IMR-90 (cell line): Measurements from ENCODE around the gene PALM. TPM values are rescaled to one million over a fixed set of nuclear protein-coding genes. Genes with fewer than 3 reads are reported as not detected.

Experiments used
- ATAC-seq: fragments of 200-7000 bp; cut with Tn5 transposase; 2 replicates; pipeline ENCODE4 v1.9.1; 2020; ENCODE audit warnings: low read depth, mild to moderate bottlenecking, moderate library complexity
- BruUV-seq: library from RNA; stranded (reverse); fragments of 400-500 nt; replicated peaks from 2 replicates; lab custom pipeline; 2021; lab: Mats Ljungman, UMichigan
- CTCF ChIA-PET: fragments of 300-600 bp; formaldehyde crosslinking; extraction: SDS; loops from one replicate; lab custom pipeline; 2021; ENCODE audit warnings: antibody characterized with exemption; lab: Yijun Ruan, JAX
- POLR2A ChIA-PET: fragments of 300-600 bp; sonication (Branson Sonifier 250); formaldehyde crosslinking; loops from one replicate; lab custom pipeline; 2022; ENCODE audit warnings: antibody characterized with exemption; ENCODE audit not compliant: unreplicated experiment; lab: Charles Lee
- DNase-seq: peaks from one replicate; pipeline ENCODE4 v3.0.0; 2013
- H2AFZ ChIP-seq: replicated peaks from 2 replicates; pipeline ENCODE3; 2013; ENCODE audit warnings: low read length, mild to moderate bottlenecking; ENCODE audit not compliant: poor library complexity
- H2AK5ac ChIP-seq: 2 replicates; pipeline ENCODE4 v1.6.1; 2013; ENCODE audit warnings: low read depth, low read length, inconsistent platforms
- H2AK9ac ChIP-seq: replicated peaks from 2 replicates; pipeline ENCODE3; 2013; ENCODE audit warnings: mild to moderate bottlenecking, low read depth, low read length, moderate library complexity; ENCODE audit not compliant: poor library complexity
- H2BK120ac ChIP-seq: 2 replicates; pipeline ENCODE4 v1.6.1; 2013; ENCODE audit warnings: low read depth, low read length, inconsistent platforms
- H2BK15ac ChIP-seq: 3 replicates; pipeline ENCODE4 v1.6.1; 2013; ENCODE audit warnings: low read depth, low read length, inconsistent platforms
- H2BK20ac ChIP-seq: 2 replicates; pipeline ENCODE4 v1.6.1; 2013; ENCODE audit warnings: low read depth, mild to moderate bottlenecking, inconsistent platforms, low read length, moderate library complexity
- H2BK5ac ChIP-seq: 2 replicates; pipeline ENCODE4 v1.6.1; 2013; ENCODE audit warnings: mild to moderate bottlenecking, low read depth, low read length, inconsistent platforms; ENCODE audit not compliant: poor library complexity, severe bottlenecking
- H3K14ac ChIP-seq: replicated peaks from 2 replicates; pipeline ENCODE4 v1.6.1; 2013; ENCODE audit warnings: low read depth, low read length, inconsistent platforms
- H3K18ac ChIP-seq: 2 replicates; pipeline ENCODE4 v1.6.1; 2013; ENCODE audit warnings: low read depth, low read length, control low read depth
- H3K23ac ChIP-seq: 2 replicates; pipeline ENCODE4 v1.6.1; 2013; ENCODE audit warnings: low read depth, low read length, inconsistent platforms
- H3K27ac ChIP-seq: 2 replicates; pipeline ENCODE4 v1.5.1; 2013; ENCODE audit warnings: mild to moderate bottlenecking, control low read depth, low read length; ENCODE audit not compliant: insufficient read depth
- H3K27me3 ChIP-seq: 2 replicates; pipeline ENCODE4 v1.6.1; 2013; ENCODE audit warnings: low read length; ENCODE audit not compliant: control insufficient read depth, insufficient read depth
- H3K36me3 ChIP-seq: 2 replicates; pipeline ENCODE4 v1.6.1; 2013; ENCODE audit warnings: low read length, mixed read lengths; ENCODE audit not compliant: control insufficient read depth, insufficient read depth
- H3K4ac ChIP-seq: 2 replicates; pipeline ENCODE4 v1.6.1; 2013; ENCODE audit warnings: low read depth, low read length, inconsistent platforms
- H3K4me1 ChIP-seq: 2 replicates; pipeline ENCODE4 v1.6.1; 2013; ENCODE audit warnings: low read length, mixed read lengths; ENCODE audit not compliant: control insufficient read depth, insufficient read depth
- H3K4me2 ChIP-seq: 2 replicates; pipeline ENCODE4 v1.6.1; 2013; ENCODE audit warnings: low read depth, mild to moderate bottlenecking, control low read depth, low read length, moderate library complexity
- H3K4me3 ChIP-seq: 2 replicates; pipeline ENCODE4 v1.5.1; 2013; ENCODE audit warnings: low read depth, mild to moderate bottlenecking, control low read depth, low read length, moderate library complexity; ENCODE audit not compliant: insufficient read depth
- H3K56ac ChIP-seq: 2 replicates; pipeline ENCODE4 v1.6.1; 2013; ENCODE audit warnings: low read length, inconsistent platforms; ENCODE audit not compliant: insufficient read depth; ENCODE audit errors: extremely low read depth
- H3K79me1 ChIP-seq, 2 experiments: 2 replicates each; pipeline ENCODE4 v1.6.1; 2013; ENCODE audit warnings: low read length in 2 of 2, inconsistent platforms in 1 of 2, low read depth in 1 of 2
- H3K9ac ChIP-seq: 2 replicates; pipeline ENCODE4 v1.6.1; 2013; ENCODE audit warnings: low read depth, low read length, control low read depth
- H3K9me1 ChIP-seq: 2 replicates; pipeline ENCODE4 v1.6.1; 2013; ENCODE audit warnings: low read length, inconsistent platforms; ENCODE audit not compliant: insufficient read depth
- H3K9me3 ChIP-seq: 2 replicates; pipeline ENCODE4 v1.6.1; 2013; ENCODE audit warnings: low read length; ENCODE audit not compliant: control insufficient read depth, insufficient read depth
- H4K20me1 ChIP-seq: 2 replicates; pipeline ENCODE4 v1.6.1; 2013; ENCODE audit warnings: low read length, inconsistent platforms; ENCODE audit not compliant: insufficient read depth
- H4K5ac ChIP-seq: 2 replicates; pipeline ENCODE4 v1.6.1; 2013; ENCODE audit warnings: mild to moderate bottlenecking, low read depth, low read length, control low read depth
- H4K8ac ChIP-seq, 2 experiments: 2 replicates each; pipeline ENCODE4 v1.6.1; 2013; ENCODE audit warnings: low read depth in 2 of 2, low read length in 2 of 2, control low read depth in 1 of 2, inconsistent platforms in 1 of 2
- H4K91ac ChIP-seq: 2 replicates; pipeline ENCODE4 v1.6.1; 2013; ENCODE audit warnings: low read depth, low read length, inconsistent platforms; ENCODE audit not compliant: insufficient read depth
- BHLHE40 ChIP-seq: fragments of 150-350 bp; IDR thresholded peaks from 2 replicates; pipeline ENCODE4 v1.6.1; 2016; ENCODE audit warnings: mild to moderate bottlenecking, low read depth, low read length
- CEBPB ChIP-seq: IDR thresholded peaks from 2 replicates; pipeline ENCODE4 v1.6.1; 2012; ENCODE audit warnings: low read depth, low read length, improper control_type of control experiment
- CHD1 ChIP-seq: IDR thresholded peaks from 2 replicates; pipeline ENCODE4 v1.6.1; 2012; ENCODE audit warnings: low read depth, low read length, improper control_type of control experiment
- FOS ChIP-seq: fragments of 150-350 bp; IDR thresholded peaks from 2 replicates; pipeline ENCODE4 v1.6.1; 2016; ENCODE audit warnings: low read depth, low read length
- MAFK ChIP-seq: IDR thresholded peaks from 2 replicates; pipeline ENCODE4 v1.6.1; 2012; ENCODE audit warnings: low read depth, low read length, improper control_type of control experiment
- MAZ ChIP-seq: IDR thresholded peaks from 2 replicates; pipeline ENCODE4 v1.6.1; 2012; ENCODE audit warnings: low read depth, mild to moderate bottlenecking, low read length, improper control_type of control experiment, moderate library complexity, borderline replicate concordance
- MXI1 ChIP-seq: IDR thresholded peaks from 2 replicates; pipeline ENCODE4 v1.6.1; 2012; ENCODE audit warnings: low read depth, mild to moderate bottlenecking, low read length, moderate library complexity, borderline replicate concordance
- NFE2L2 ChIP-seq: fragments of 150-350 bp; IDR thresholded peaks from 2 replicates; pipeline ENCODE4 v1.6.1; 2016; ENCODE audit warnings: low read depth, mild to moderate bottlenecking, low read length
- POLR2A ChIP-seq: IDR thresholded peaks from 2 replicates; pipeline ENCODE4 v1.6.1; 2012; ENCODE audit warnings: mild to moderate bottlenecking, low read depth, low read length
- RAD21 ChIP-seq: IDR thresholded peaks from 2 replicates; pipeline ENCODE4 v1.6.1; 2012; ENCODE audit warnings: low read length, improper control_type of control experiment
- RCOR1 ChIP-seq: IDR thresholded peaks from 2 replicates; pipeline ENCODE4 v1.6.1; 2012; ENCODE audit warnings: mild to moderate bottlenecking, low read length, improper control_type of control experiment; ENCODE audit not compliant: insufficient replicate concordance
- RFX5 ChIP-seq: IDR thresholded peaks from 2 replicates; pipeline ENCODE4 v1.8.0; 2012; ENCODE audit warnings: low read depth, mild to moderate bottlenecking, low read length, moderate library complexity
- SMC3 ChIP-seq: fragments of 150-350 bp; IDR thresholded peaks from 2 replicates; pipeline ENCODE4 v1.6.1; 2016; ENCODE audit warnings: low read depth, mild to moderate bottlenecking, antibody characterized with exemption, low read length, moderate library complexity
- USF2 ChIP-seq: fragments of 150-350 bp; IDR thresholded peaks from 2 replicates; pipeline ENCODE4 v1.6.1; 2017; ENCODE audit warnings: mild to moderate bottlenecking, antibody characterized with exemption, low read length, low read depth
- WGBS, 2 experiments: methylation state at CpG; one replicate each; pipeline versions ENCODE4 v1.1.5 to v1.1.7; 2013; ENCODE audit warnings: missing lambda C conversion rate in 2 of 2; ENCODE audit not compliant: insufficient read length in 1 of 2; ENCODE audit errors: extremely low coverage in 2 of 2; 5-methylcytosine and 5-hydroxymethylcytosine counted together
- dilution Hi-C: fragments of 300-500 bp; cut with HindIII; formaldehyde crosslinking; loops from one replicate; pipeline ENCODE4 v1.14.3; 2018; ENCODE audit warnings: low sequenced_read_pairs; ENCODE audit not compliant: unreplicated experiment
- in situ Hi-C: fragments of 300-500 bp; cut with MboI; formaldehyde crosslinking; loops from 3 replicates; pipeline ENCODE4 v1.14.3; 2019; ENCODE audit warnings: low sequenced_read_pairs, inconsistent platforms, mixed read lengths
- intact Hi-C: fragments of 100-400 bp; cut with micrococcal nuclease; formaldehyde crosslinking; loops from 2 replicates; pipeline ENCODE4 v1.10.0; 2022
- polyA plus RNA-seq, 3 experiments: library from polyadenylated mRNA; depleted of rRNA; stranded (reverse); fragments of >200 nt; gene quantifications; 2 replicates each; pipeline ENCODE4 v1.2.3, GENCODE V29; 2012; ENCODE audit warnings: low replicate concordance in 1 of 3
- total RNA-seq: library from RNA; depleted of rRNA; stranded (reverse); fragments of >200 nt; gene quantifications from 2 replicates; pipeline ENCODE4 v1.2.3, GENCODE V29; 2012
- TF ChIP-seq, protein P1 (sequence below): fragments of 150-350 bp; IDR thresholded peaks from 2 replicates; pipeline ENCODE4 v1.6.1; 2016; ENCODE audit warnings: low read depth, mild to moderate bottlenecking, low read length, moderate library complexity, borderline replicate concordance
- TF ChIP-seq, protein P2 (sequence below): conservative IDR thresholded peaks from 2 replicates; pipeline ENCODE4 v1.5.1; 2012; ENCODE audit warnings: mild to moderate bottlenecking, low read depth, low read length, improper control_type of control experiment

PALM gene
- total and polyA plus RNA-seq, 2 of the 4 experiments (the other 2 are of a cell fraction): 2.2 to 7.4 TPM

DNA sequence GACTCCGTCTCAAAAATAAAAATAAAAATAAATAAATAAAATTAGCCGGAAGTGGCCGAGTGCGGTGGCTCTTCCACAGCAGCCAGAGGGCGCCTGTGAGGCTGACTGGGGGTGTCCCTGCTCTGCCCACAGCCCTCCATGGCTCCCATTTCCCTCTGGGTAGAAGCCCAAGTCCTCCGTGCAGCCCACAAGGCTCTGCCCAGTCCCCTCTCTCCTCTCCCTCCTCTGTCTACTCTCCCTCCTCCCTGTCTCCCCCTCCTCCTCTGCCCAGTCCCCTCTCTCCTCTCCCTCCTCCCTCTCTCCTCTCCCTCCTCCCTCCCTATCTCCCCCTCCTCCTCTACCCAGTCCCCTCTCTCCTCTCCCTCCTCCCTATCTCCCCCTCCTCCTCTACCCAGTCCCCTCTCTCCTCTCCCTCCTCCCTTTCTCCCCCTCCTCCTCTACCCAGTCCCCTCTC lies 62.6 kb downstream of the PALM start:
- Histone ChIP-seq H3K4ac (no peak overlapping the region), H3K9me1 (no peaks in the 10 kb centered on the region), H2BK20ac (no peak overlapping the region), H4K8ac (no peak overlapping the region), H3K14ac (no peak overlapping the region), H3K27ac (no peak overlapping the region), H2BK15ac (no peak overlapping the region), H4K20me1 (no peaks in the 10 kb centered on the region), H4K91ac (no peak overlapping the region), H2AFZ (no peak overlapping the region), H3K23ac (no peak overlapping the region), H3K27me3 (no peaks in the 10 kb centered on the region), H4K5ac (no peak overlapping the region), H3K36me3 (no peaks in the 10 kb centered on the region), H3K79me1 (no peaks in the 10 kb centered on the region), H2AK5ac (no peak overlapping the region; the same call in 1 of the 2 replicates), H3K56ac (no peak overlapping the region), H3K4me1 (no peaks in the 10 kb centered on the region; the same call in 1 of the 2 replicates), H3K4me3 (no peak overlapping the region), H2BK5ac (no peak overlapping the region), H3K9ac (no peak overlapping the region), H3K18ac (no peak overlapping the region), H3K9me3 (no peaks in the 10 kb centered on the region), H2BK120ac (no peak overlapping the region), H3K4me2 (no peak overlapping the region), H2AK9ac (no peak overlapping the region)
- CTCF ChIA-PET: interaction anchor here (1.1 to 1.4 kb wide), 2 partner anchors 31 to 145 kb away, joined by 4 read pairs; no protein-coding TSS in a partner anchor
- DNase-seq: peak; percentile 43
- WGBS, 2 experiments: 59% methylated on average over 2 of the region's 6 CpGs; no CpG with 5 or more reads in 1 of the 2 experiments
- in situ Hi-C loops: no loop called here
- no peak for TF ChIP-seq MXI1
- no peak for TF ChIP-seq FOS
- TF ChIP-seq, protein P1, sequence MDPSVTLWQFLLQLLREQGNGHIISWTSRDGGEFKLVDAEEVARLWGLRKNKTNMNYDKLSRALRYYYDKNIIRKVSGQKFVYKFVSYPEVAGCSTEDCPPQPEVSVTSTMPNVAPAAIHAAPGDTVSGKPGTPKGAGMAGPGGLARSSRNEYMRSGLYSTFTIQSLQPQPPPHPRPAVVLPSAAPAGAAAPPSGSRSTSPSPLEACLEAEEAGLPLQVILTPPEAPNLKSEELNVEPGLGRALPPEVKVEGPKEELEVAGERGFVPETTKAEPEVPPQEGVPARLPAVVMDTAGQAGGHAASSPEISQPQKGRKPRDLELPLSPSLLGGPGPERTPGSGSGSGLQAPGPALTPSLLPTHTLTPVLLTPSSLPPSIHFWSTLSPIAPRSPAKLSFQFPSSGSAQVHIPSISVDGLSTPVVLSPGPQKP: no peak
- TF ChIP-seq SMC3: peak; percentile 58
- TF ChIP-seq CEBPB: no peak
- no peak for TF ChIP-seq CHD1
- TF ChIP-seq POLR2A: no peak
- TF ChIP-seq NFE2L2: no peak
- no peak for TF ChIP-seq RCOR1
- no peak for TF ChIP-seq BHLHE40
- no peak for TF ChIP-seq MAZ
- TF ChIP-seq RFX5: no peak
- no peak for TF ChIP-seq USF2
- no peak for TF ChIP-seq MAFK
- TF ChIP-seq, protein P2, sequence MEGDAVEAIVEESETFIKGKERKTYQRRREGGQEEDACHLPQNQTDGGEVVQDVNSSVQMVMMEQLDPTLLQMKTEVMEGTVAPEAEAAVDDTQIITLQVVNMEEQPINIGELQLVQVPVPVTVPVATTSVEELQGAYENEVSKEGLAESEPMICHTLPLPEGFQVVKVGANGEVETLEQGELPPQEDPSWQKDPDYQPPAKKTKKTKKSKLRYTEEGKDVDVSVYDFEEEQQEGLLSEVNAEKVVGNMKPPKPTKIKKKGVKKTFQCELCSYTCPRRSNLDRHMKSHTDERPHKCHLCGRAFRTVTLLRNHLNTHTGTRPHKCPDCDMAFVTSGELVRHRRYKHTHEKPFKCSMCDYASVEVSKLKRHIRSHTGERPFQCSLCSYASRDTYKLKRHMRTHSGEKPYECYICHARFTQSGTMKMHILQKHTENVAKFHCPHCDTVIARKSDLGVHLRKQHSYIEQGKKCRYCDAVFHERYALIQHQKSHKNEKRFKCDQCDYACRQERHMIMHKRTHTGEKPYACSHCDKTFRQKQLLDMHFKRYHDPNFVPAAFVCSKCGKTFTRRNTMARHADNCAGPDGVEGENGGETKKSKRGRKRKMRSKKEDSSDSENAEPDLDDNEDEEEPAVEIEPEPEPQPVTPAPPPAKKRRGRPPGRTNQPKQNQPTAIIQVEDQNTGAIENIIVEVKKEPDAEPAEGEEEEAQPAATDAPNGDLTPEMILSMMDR: peak; percentile 57
- TF ChIP-seq RAD21: peak; percentile 47
- ATAC-seq: no peak
- no TSS peak for BruUV-seq
- dilution Hi-C loops: no loop called here
- POLR2A ChIA-PET: no interaction called here
- intact Hi-C loops: loop anchor here (2.0 to 5.0 kb wide), 2 partner anchors 27 to 86 kb away; partner anchors contain the start of gene CFD
